ENCODE results near the gene SLC12A2. TPM values are rescaled to one million over a fixed set of nuclear protein-coding genes. Genes with fewer than 3 reads are reported as not detected.

Gene SLC12A2
- total and polyA plus RNA-seq, 9 of the 15 experiments (the other 6 are each of a cell fraction or from before 2014, with no cell fraction given), result 5.1 to 20.3 (median 12.6) TPM

GRCh38 chr5:128174951-128175350 is 91.4 kb downstream of the SLC12A2 start:
- TF ChIP-seq SP2 (IDR thresholded peaks at IDR 0.05; ENCODE audit: extremely low read depth, low read depth, low read length, poor library complexity, severe bottlenecking), result no peak
- no peak for TF ChIP-seq RFX5 (IDR thresholded peaks at IDR 0.05; ENCODE audit: low read depth, low read length)
- TF ChIP-seq MTA1 (IDR thresholded peaks at IDR 0.05; ENCODE audit: borderline replicate concordance), result no peak
- TF ChIP-seq TAF15 (IDR thresholded peaks at IDR 0.05; ENCODE audit: low read depth, low read length), result no peak
- TF ChIP-seq ZNF3 (CRISPR knock-in tag; IDR thresholded peaks at IDR 0.05), result no peak
- no peak for TF ChIP-seq NCOA6 (IDR thresholded peaks at IDR 0.05)
- no peak for TF ChIP-seq TOE1 (IDR thresholded peaks at IDR 0.05; ENCODE audit: borderline replicate concordance)
- TF ChIP-seq TOE1 (CRISPR knock-in tag; IDR thresholded peaks at IDR 0.05; ENCODE audit: borderline replicate concordance, low read depth), result no peak
- no peak for TF ChIP-seq MECOM (CRISPR knock-in tag; IDR thresholded peaks at IDR 0.05)
- no peak for TF ChIP-seq TBL1XR1 (IDR thresholded peaks at IDR 0.05; ENCODE audit: low read length in 2 of 2)
- TF ChIP-seq, protein P1, sequence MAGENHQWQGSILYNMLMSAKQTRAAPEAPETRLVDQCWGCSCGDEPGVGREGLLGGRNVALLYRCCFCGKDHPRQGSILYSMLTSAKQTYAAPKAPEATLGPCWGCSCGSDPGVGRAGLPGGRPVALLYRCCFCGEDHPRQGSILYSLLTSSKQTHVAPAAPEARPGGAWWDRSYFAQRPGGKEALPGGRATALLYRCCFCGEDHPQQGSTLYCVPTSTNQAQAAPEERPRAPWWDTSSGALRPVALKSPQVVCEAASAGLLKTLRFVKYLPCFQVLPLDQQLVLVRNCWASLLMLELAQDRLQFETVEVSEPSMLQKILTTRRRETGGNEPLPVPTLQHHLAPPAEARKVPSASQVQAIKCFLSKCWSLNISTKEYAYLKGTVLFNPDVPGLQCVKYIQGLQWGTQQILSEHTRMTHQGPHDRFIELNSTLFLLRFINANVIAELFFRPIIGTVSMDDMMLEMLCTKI (IDR thresholded peaks at IDR 0.05; ENCODE audit: partially characterized antibody), result no peak
- TF ChIP-seq LARP7 (IDR thresholded peaks at IDR 0.05), result no peak
- no peak for TF ChIP-seq DIDO1 (tag; IDR thresholded peaks at IDR 0.05; ENCODE audit: low read depth)
- TF ChIP-seq BRF2 (IDR thresholded peaks at IDR 0.05; ENCODE audit: borderline replicate concordance, insufficient read depth, insufficient read length), result no peak
- TF ChIP-seq ZNF316 (IDR thresholded peaks at IDR 0.05), result no peak
- no peak for TF ChIP-seq NCOR1 (IDR thresholded peaks at IDR 0.05)
- no peak for TF ChIP-seq SMAD1 (IDR thresholded peaks at IDR 0.05; ENCODE audit: low read depth, low read length, partially characterized antibody)
- WGBS (ENCODE audit: insufficient coverage, low coverage, missing lambda C conversion rate), result 96% methylated on average over 2 of the region's 2 CpGs
- no peaks in the 10 kb centered on the region for H4K20me1 ChIP-seq (replicated peaks; ENCODE audit: control insufficient read depth, insufficient read depth, low read length)
- H2AFZ ChIP-seq (ENCODE audit: low read depth, low read length), result no peak overlapping the region
- no peak overlapping the region for H3K27ac ChIP-seq (ENCODE audit: extremely low read depth, low read depth, low read length)
- no TSS peak for BruUV-seq (replicated peaks)
- no peaks in the 10 kb centered on the region for H3K27me3 ChIP-seq (ENCODE audit: control insufficient read depth in 2 of 2, insufficient read depth in 2 of 2, low read length in 2 of 2)
- H3K79me2 ChIP-seq (ENCODE audit: control insufficient read depth, insufficient read depth, low read length), result no peaks in the 10 kb centered on the region
- H3K9me3 ChIP-seq (replicated peaks; ENCODE audit: control insufficient read depth, insufficient read depth, low read depth, low read length), result no peaks in the 10 kb centered on the region
- no peak overlapping the region for H3K4me2 ChIP-seq (ENCODE audit: insufficient read depth, low read length)
- no peak for FAIRE-seq
- ChIA-PET CTCF (ENCODE audit: low intra/inter-chr PET ratio) (no interaction called here), POLR2A (no interaction called here)
- no peaks in the 10 kb centered on the region for H3K9me1 ChIP-seq (ENCODE audit: control insufficient read depth, insufficient read depth, low read length)
- no peak for DNase-seq (ENCODE audit: extremely low read depth in 1 of 4, low spot score in 3 of 4)
- no peak overlapping the region for H3K9ac ChIP-seq (ENCODE audit: insufficient read depth in 1 of 2, low read depth in 2 of 2, low read length in 2 of 2)
- H3K4me3 ChIP-seq, result no peak overlapping the region
- no peaks in the 10 kb centered on the region for H3K4me1 ChIP-seq (replicated peaks in 1 of 2; ENCODE audit: control insufficient read depth in 2 of 2, insufficient read depth in 2 of 2, low read length in 2 of 2)
- peaks cover 3% of the 10 kb centered on the region; the same call in 2 of the 3 replicates for H3K36me3 ChIP-seq (ENCODE audit: control insufficient read depth, insufficient read depth, low read length)
- in situ Hi-C loops (cut with MboI) (no loop called here), intact Hi-C loops (cut with micrococcal nuclease) (no loop called here)
- no peak for ATAC-seq
